Activated T-helper 1 cell treated with anti-CD3 and anti-CD28 coated beads, Interleukin-2, amount 50 U/mL, for 16 hours (primary cell): ENCODE data around the gene ANKRD45.
"Not testable (repeated sequence)": the region's sequence is repeated elsewhere in the genome, so short reads cannot be mapped to it uniquely, and the experiment has no call there.

ENCODE experiments used
- DNase-seq, 2 donors: peaks; one replicate each; pipeline ENCODE4 v3.0.0-alpha.2; 2020; ENCODE audit warnings: low read depth in 1 of 2, low spot score in 1 of 2

Gene ANKRD45

GRCh38 chr1:173573596-173573995 is 96.1 kb downstream of the ANKRD45 start:
- no peak for DNase-seq

- no peak for DNase-seq
These were observed 97.3 kb downstream of the ANKRD45 start for GRCh38 chr1:173572201-173572873.

GRCh38 chr1:173570370-173571007 is 99.2 kb downstream of the ANKRD45 start:
- no peak for DNase-seq

- no peak for DNase-seq
These were observed 101.2 kb downstream of the ANKRD45 start for GRCh38 chr1:173568483-173568882.

- not testable (repeated sequence) for DNase-seq
These were observed 105.8 kb downstream of the ANKRD45 start for GRCh38 chr1:173563846-173564245.

GRCh38 chr1:173562813-173563212 is 106.8 kb downstream of the ANKRD45 start:
- DNase-seq = no peak

- DNase-seq = no peak
These were observed 108.4 kb downstream of the ANKRD45 start for GRCh38 chr1:173561263-173561662.

GRCh38 chr1:173560285-173560880 is 109.3 kb downstream of the ANKRD45 start:
- DNase-seq = no peak
